A549 (cell line): ENCODE data around the gene CD79A.

Experiments used
- BHLHE40 ChIP-seq: IDR thresholded peaks from 2 replicates; pipeline ENCODE4 v1.6.1; 2012; ENCODE audit warnings: low read depth, low read length, inconsistent platforms
- CEBPB ChIP-seq, 2 experiments: fragments of >200 bp in 1 of 2; sonication (Bioruptor Twin) in 1 of 2; formaldehyde crosslinking in 1 of 2; IDR thresholded peaks; 2 replicates each; pipeline ENCODE4 v1.6.1; 2012 to 2016
- EP300 ChIP-seq, 2 experiments: fragments of >200 bp; sonication (Bioruptor Twin); formaldehyde crosslinking; IDR thresholded peaks; 2 replicates in 1 of 2; 3 replicates in 1 of 2; pipeline ENCODE4 v1.6.1; 2016 to 2017
- JUN ChIP-seq, 2 experiments: fragments of >200 bp; sonication (Bioruptor Twin); formaldehyde crosslinking; IDR thresholded peaks; 2 replicates in 1 of 2; 3 replicates in 1 of 2; pipeline ENCODE4 v1.6.1; 2016 to 2017
- KDM1A ChIP-seq: fragments of 200-600 bp; sonication (generic); IDR thresholded peaks from 2 replicates; pipeline ENCODE4 v1.6.1; 2016; ENCODE audit warnings: low read depth, mild to moderate bottlenecking
- POLR2A ChIP-seq: IDR thresholded peaks from 2 replicates; pipeline ENCODE4 v1.6.1; 2012; ENCODE audit warnings: mild to moderate bottlenecking, low read length
- RAD21 ChIP-seq, 2 experiments: fragments of >200 bp in 1 of 2; sonication (Bioruptor Twin) in 1 of 2; formaldehyde crosslinking in 1 of 2; IDR thresholded peaks in 1 of 2; conservative IDR thresholded peaks in 1 of 2; 2 replicates in 1 of 2; 3 replicates in 1 of 2; pipeline ENCODE4 v1.6.1; 2012 to 2018; ENCODE audit warnings: inconsistent platforms in 1 of 2
- RFX5 ChIP-seq: fragments of 450-650 bp; IDR thresholded peaks from 2 replicates; pipeline ENCODE4 v1.7.1; 2014; ENCODE audit warnings: antibody characterized with exemption, mild to moderate bottlenecking, moderate library complexity
- TP53 ChIP-seq: fragments of 250-450 bp; sonication (Bioruptor Pico); IDR thresholded peaks from 2 replicates; pipeline ENCODE4 v1.5.0; 2021; ENCODE audit warnings: mild to moderate bottlenecking, moderate library complexity
- TF ChIP-seq, protein P1 (sequence below): fragments of >200 bp; sonication (Bioruptor Twin); formaldehyde crosslinking; IDR thresholded peaks from 3 replicates; pipeline ENCODE4 v1.5.1; 2016
- TF ChIP-seq, protein P2 (sequence below): IDR thresholded peaks from 2 replicates; pipeline ENCODE4 v1.6.1; 2012; ENCODE audit warnings: low read depth, borderline replicate concordance
- TF ChIP-seq, protein P3 (sequence below): IDR thresholded peaks from 2 replicates; pipeline ENCODE4 v1.6.1; 2012
- TF ChIP-seq, protein P4 (sequence below): fragments of 450-650 bp; IDR thresholded peaks from 2 replicates; pipeline ENCODE4 v1.6.1; 2014; ENCODE audit warnings: antibody characterized with exemption
- TF ChIP-seq, protein P5 (sequence below): fragments of 200-600 bp; sonication (generic); IDR thresholded peaks from 2 replicates; pipeline ENCODE4 v1.6.1; 2016; ENCODE audit warnings: antibody characterized with exemption, mild to moderate bottlenecking, moderate library complexity

DNA sequence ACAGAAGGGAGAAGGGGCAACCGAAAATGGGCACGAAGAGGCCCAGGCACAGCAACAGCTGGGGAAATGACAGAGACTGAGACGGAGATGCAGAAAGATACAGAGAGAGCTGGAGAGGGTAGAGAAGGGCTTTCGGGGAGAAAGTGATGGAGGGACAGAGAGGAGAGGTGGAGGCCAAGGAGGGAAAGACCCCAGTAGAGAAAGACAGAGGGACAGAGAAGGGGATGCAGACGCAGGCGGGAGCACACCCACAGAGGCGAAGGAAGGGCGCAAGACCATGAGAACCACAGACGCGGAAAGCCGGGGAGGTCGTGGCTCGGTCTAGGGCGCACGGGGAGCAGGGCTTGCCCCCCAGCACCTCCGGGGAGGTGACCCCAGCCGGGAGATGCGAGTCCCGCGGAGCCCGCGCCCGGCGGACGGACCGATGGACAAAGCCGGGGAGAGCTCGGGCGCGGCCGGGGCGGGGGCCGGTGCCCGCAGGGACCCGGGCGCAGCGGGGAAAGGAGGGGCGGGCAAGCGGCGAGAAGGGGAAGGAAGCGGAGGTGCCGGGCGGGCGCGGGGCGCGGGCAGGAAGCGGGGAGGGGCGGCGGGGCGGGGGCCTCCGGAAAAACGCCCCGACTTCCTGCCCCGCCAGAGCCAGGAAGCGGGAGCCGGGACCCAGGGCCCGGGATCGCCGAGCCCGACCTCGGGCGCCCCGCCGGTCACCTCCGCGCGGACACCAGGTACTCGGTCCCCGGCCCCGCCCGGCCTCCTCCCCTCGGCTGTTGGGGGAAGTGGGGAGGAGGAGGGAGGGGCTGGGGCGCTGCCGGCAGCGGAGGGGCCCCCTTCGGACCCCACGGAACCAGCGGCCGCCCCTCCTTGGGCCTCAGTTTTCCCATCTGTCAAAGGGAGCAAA is 5.7 kb downstream of the CD79A start, which contains the start of gene ARHGEF1:
- TF ChIP-seq CEBPB (IDR thresholded peaks at IDR 0.05) = no peak
- TF ChIP-seq JUN (IDR thresholded peaks at IDR 0.05) = peak in 1 of 2 experiments; percentile 82; a peak in 4 of 5 replicates
- peak; percentile 58 for TF ChIP-seq POLR2A
- TF ChIP-seq, protein P1, sequence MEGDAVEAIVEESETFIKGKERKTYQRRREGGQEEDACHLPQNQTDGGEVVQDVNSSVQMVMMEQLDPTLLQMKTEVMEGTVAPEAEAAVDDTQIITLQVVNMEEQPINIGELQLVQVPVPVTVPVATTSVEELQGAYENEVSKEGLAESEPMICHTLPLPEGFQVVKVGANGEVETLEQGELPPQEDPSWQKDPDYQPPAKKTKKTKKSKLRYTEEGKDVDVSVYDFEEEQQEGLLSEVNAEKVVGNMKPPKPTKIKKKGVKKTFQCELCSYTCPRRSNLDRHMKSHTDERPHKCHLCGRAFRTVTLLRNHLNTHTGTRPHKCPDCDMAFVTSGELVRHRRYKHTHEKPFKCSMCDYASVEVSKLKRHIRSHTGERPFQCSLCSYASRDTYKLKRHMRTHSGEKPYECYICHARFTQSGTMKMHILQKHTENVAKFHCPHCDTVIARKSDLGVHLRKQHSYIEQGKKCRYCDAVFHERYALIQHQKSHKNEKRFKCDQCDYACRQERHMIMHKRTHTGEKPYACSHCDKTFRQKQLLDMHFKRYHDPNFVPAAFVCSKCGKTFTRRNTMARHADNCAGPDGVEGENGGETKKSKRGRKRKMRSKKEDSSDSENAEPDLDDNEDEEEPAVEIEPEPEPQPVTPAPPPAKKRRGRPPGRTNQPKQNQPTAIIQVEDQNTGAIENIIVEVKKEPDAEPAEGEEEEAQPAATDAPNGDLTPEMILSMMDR = no peak
- TF ChIP-seq, protein P2, sequence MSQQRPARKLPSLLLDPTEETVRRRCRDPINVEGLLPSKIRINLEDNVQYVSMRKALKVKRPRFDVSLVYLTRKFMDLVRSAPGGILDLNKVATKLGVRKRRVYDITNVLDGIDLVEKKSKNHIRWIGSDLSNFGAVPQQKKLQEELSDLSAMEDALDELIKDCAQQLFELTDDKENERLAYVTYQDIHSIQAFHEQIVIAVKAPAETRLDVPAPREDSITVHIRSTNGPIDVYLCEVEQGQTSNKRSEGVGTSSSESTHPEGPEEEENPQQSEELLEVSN = peak; percentile 22; the same call in 1 of the 2 replicates
- TF ChIP-seq, protein P3, sequence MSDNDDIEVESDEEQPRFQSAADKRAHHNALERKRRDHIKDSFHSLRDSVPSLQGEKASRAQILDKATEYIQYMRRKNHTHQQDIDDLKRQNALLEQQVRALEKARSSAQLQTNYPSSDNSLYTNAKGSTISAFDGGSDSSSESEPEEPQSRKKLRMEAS = no peak
- no peak for TF ChIP-seq RAD21 (conservative IDR thresholded peaks at IDR 0.05 in 1 of 2, IDR thresholded peaks at IDR 0.05 in 1 of 2)
- TF ChIP-seq BHLHE40 = no peak
- TF ChIP-seq KDM1A = no peak
- TF ChIP-seq TP53 = no peak; the same call in 1 of the 2 replicates
- TF ChIP-seq RFX5 = no peak
- TF ChIP-seq, protein P4, sequence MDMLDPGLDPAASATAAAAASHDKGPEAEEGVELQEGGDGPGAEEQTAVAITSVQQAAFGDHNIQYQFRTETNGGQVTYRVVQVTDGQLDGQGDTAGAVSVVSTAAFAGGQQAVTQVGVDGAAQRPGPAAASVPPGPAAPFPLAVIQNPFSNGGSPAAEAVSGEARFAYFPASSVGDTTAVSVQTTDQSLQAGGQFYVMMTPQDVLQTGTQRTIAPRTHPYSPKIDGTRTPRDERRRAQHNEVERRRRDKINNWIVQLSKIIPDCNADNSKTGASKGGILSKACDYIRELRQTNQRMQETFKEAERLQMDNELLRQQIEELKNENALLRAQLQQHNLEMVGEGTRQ = no peak
- TF ChIP-seq, protein P5, sequence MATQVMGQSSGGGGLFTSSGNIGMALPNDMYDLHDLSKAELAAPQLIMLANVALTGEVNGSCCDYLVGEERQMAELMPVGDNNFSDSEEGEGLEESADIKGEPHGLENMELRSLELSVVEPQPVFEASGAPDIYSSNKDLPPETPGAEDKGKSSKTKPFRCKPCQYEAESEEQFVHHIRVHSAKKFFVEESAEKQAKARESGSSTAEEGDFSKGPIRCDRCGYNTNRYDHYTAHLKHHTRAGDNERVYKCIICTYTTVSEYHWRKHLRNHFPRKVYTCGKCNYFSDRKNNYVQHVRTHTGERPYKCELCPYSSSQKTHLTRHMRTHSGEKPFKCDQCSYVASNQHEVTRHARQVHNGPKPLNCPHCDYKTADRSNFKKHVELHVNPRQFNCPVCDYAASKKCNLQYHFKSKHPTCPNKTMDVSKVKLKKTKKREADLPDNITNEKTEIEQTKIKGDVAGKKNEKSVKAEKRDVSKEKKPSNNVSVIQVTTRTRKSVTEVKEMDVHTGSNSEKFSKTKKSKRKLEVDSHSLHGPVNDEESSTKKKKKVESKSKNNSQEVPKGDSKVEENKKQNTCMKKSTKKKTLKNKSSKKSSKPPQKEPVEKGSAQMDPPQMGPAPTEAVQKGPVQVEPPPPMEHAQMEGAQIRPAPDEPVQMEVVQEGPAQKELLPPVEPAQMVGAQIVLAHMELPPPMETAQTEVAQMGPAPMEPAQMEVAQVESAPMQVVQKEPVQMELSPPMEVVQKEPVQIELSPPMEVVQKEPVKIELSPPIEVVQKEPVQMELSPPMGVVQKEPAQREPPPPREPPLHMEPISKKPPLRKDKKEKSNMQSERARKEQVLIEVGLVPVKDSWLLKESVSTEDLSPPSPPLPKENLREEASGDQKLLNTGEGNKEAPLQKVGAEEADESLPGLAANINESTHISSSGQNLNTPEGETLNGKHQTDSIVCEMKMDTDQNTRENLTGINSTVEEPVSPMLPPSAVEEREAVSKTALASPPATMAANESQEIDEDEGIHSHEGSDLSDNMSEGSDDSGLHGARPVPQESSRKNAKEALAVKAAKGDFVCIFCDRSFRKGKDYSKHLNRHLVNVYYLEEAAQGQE = no peak
- TF ChIP-seq EP300 (IDR thresholded peaks at IDR 0.05) = no peak
